HFFc6 (cell line): Measurements from ENCODE around the gene RBMS3. TPM values are rescaled to one million over a fixed set of nuclear protein-coding genes. Genes with fewer than 3 reads are reported as not detected.

Experiments used
- DNase-seq: peaks from one replicate; pipeline ENCODE4 v3.0.0-alpha.2; 2018
- H3K27ac Mint-ChIP-seq: 2 replicates; pipeline ENCODE4 v1.8.0; 2020; ENCODE audit warnings: mild to moderate bottlenecking, mixed read lengths
- H3K27me3 Mint-ChIP-seq: 2 replicates; pipeline ENCODE4 v1.8.0; 2021; ENCODE audit warnings: mild to moderate bottlenecking, moderate library complexity, mixed read lengths; ENCODE audit not compliant: insufficient read depth
- H3K36me3 Mint-ChIP-seq: 2 replicates; pipeline ENCODE4 v1.8.0; 2021; ENCODE audit warnings: low read depth, mixed read lengths
- H3K4me1 Mint-ChIP-seq: 2 replicates; pipeline ENCODE4 v1.8.0; 2020; ENCODE audit warnings: low read depth, mixed read lengths
- H3K4me3 Mint-ChIP-seq: 2 replicates; pipeline ENCODE4 v1.8.0; 2020; ENCODE audit warnings: mild to moderate bottlenecking, moderate library complexity, mixed read lengths
- H3K9me3 Mint-ChIP-seq: 2 replicates; pipeline ENCODE4 v1.8.0; 2020; ENCODE audit warnings: mild to moderate bottlenecking, mixed read lengths
- total RNA-seq, 6 experiments: library from RNA; stranded (reverse); fragmentation: NEBNext Ultra II Directional; extraction: Animal tissue kit (Norgen Biotek cat#: 25700); gene quantifications; 2 replicates in 1 of 6; 3 replicates in 5 of 6; pipeline ENCODE4 v1.2.3, GENCODE V29; 2021
- TF ChIP-seq, protein P1 (sequence below): fragments of 200-600 bp; sonication (generic); IDR thresholded peaks from 2 replicates; pipeline ENCODE4 v1.5.0; 2021; ENCODE audit warnings: antibody characterized with exemption, mild to moderate bottlenecking

Gene RBMS3
- total RNA-seq, 6 experiments from 2014 or later = 22.8 to 46.9 (median 39.4) TPM

- H3K27ac Mint-ChIP-seq = peak overlapping the region; percentile 41; the same call in 1 of the 2 replicates
- H3K27me3 Mint-ChIP-seq = no peaks in the 10 kb centered on the region
- peak; percentile 46 for DNase-seq
- peaks cover 8% of the 10 kb centered on the region; the same call in 1 of the 2 replicates for H3K36me3 Mint-ChIP-seq
- peaks cover 18% of the 10 kb centered on the region for H3K4me1 Mint-ChIP-seq
- H3K9me3 Mint-ChIP-seq = no peaks in the 10 kb centered on the region
- TF ChIP-seq, protein P1, sequence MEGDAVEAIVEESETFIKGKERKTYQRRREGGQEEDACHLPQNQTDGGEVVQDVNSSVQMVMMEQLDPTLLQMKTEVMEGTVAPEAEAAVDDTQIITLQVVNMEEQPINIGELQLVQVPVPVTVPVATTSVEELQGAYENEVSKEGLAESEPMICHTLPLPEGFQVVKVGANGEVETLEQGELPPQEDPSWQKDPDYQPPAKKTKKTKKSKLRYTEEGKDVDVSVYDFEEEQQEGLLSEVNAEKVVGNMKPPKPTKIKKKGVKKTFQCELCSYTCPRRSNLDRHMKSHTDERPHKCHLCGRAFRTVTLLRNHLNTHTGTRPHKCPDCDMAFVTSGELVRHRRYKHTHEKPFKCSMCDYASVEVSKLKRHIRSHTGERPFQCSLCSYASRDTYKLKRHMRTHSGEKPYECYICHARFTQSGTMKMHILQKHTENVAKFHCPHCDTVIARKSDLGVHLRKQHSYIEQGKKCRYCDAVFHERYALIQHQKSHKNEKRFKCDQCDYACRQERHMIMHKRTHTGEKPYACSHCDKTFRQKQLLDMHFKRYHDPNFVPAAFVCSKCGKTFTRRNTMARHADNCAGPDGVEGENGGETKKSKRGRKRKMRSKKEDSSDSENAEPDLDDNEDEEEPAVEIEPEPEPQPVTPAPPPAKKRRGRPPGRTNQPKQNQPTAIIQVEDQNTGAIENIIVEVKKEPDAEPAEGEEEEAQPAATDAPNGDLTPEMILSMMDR = no peak
- peak overlapping the region; percentile 9; the same call in 1 of the 2 replicates for H3K4me3 Mint-ChIP-seq
Observed at GRCh38 chr3:29972320-29972993, 691.6 kb downstream of the RBMS3 start.

DNA sequence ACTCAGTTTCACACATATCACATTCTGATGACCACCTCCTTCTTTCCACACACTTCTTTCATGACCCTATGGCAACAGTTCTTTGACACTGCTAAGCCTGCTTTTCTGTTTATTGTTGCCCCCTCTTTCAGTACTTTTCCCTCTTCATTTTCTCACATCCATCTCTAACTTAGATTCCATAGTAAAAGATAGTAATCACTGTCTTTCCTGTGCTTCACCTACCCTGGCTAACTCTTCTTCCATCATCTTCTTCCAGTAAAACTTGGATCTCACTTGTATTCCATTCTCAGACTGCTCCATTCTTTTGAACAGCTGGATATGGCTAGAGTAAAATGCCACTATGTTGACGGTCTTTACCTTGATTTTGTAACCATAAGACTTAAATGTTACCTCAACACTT, 692.9 kb downstream of the RBMS3 start:
- H3K9me3 Mint-ChIP-seq = no peaks in the 10 kb centered on the region
- no peak overlapping the region for H3K4me3 Mint-ChIP-seq
- DNase-seq = no peak
- H3K27ac Mint-ChIP-seq = no peak overlapping the region
- peaks cover 8% of the 10 kb centered on the region; the same call in 1 of the 2 replicates for H3K36me3 Mint-ChIP-seq
- TF ChIP-seq, protein P1 = no peak
- peaks cover 26% of the 10 kb centered on the region for H3K4me1 Mint-ChIP-seq
- no peaks in the 10 kb centered on the region for H3K27me3 Mint-ChIP-seq

- no peaks in the 10 kb centered on the region for H3K27me3 Mint-ChIP-seq
- no peak overlapping the region for H3K4me3 Mint-ChIP-seq
- H3K9me3 Mint-ChIP-seq = peaks cover under 1% of the 10 kb centered on the region; the same call in 1 of the 2 replicates
- peaks cover 21% of the 10 kb centered on the region for H3K4me1 Mint-ChIP-seq
- H3K36me3 Mint-ChIP-seq = peaks cover 18% of the 10 kb centered on the region
- no peak for DNase-seq
- H3K27ac Mint-ChIP-seq = no peak overlapping the region
- TF ChIP-seq, protein P1 = no peak
Observed at GRCh38 chr3:29976871-29977270, 696.0 kb downstream of the RBMS3 start.

- Mint-ChIP-seq H3K27ac (no peak overlapping the region), H3K9me3 (peaks cover 6% of the 10 kb centered on the region), H3K36me3 (peaks cover 23% of the 10 kb centered on the region), H3K4me1 (peaks cover 16% of the 10 kb centered on the region), H3K4me3 (no peak overlapping the region), H3K27me3 (no peaks in the 10 kb centered on the region)
- TF ChIP-seq, protein P1 = no peak
- no peak for DNase-seq
Observed at GRCh38 chr3:29977360-29977759, 696.5 kb downstream of the RBMS3 start.

GRCh38 chr3:29978036-29978435, 697.2 kb downstream of the RBMS3 start:
- peaks cover 29% of the 10 kb centered on the region for H3K36me3 Mint-ChIP-seq
- H3K27me3 Mint-ChIP-seq = no peaks in the 10 kb centered on the region
- DNase-seq = peak; percentile 3
- H3K4me1 Mint-ChIP-seq = peaks cover 9% of the 10 kb centered on the region
- H3K27ac Mint-ChIP-seq = no peak overlapping the region
- H3K4me3 Mint-ChIP-seq = no peak overlapping the region
- H3K9me3 Mint-ChIP-seq = peaks cover 11% of the 10 kb centered on the region
- TF ChIP-seq, protein P1 = no peak
